HUES64 (cell line): ENCODE results near the gene PDK4. TPM values are rescaled to one million over a fixed set of nuclear protein-coding genes. Genes with fewer than 3 reads are reported as not detected.
A peak's percentile ranks its signal among the peaks of the same experiment; 100 is the strongest.

Experiments
- H3K27ac ChIP-seq: 2 replicates; pipeline ENCODE4 v1.7.0; 2013; ENCODE audit warnings: low read depth, low read length, inconsistent platforms
- H3K27me3 ChIP-seq: 2 replicates; pipeline ENCODE4 v1.6.1; 2013; ENCODE audit warnings: mild to moderate bottlenecking, low read length; ENCODE audit not compliant: insufficient read depth
- H3K36me3 ChIP-seq: 2 replicates; pipeline ENCODE4 v1.6.1; 2013; ENCODE audit warnings: mild to moderate bottlenecking, low read length; ENCODE audit not compliant: insufficient read depth
- H3K4me1 ChIP-seq: 2 replicates; pipeline ENCODE4 v1.6.1; 2013; ENCODE audit warnings: mild to moderate bottlenecking, low read length, moderate library complexity; ENCODE audit not compliant: insufficient read depth
- H3K4me3 ChIP-seq: 2 replicates; pipeline ENCODE4 v1.5.1; 2013; ENCODE audit warnings: mild to moderate bottlenecking, low read length, moderate library complexity
- H3K9ac ChIP-seq: 2 replicates; pipeline ENCODE4 v1.6.1; 2013; ENCODE audit warnings: mild to moderate bottlenecking, low read depth, low read length
- H3K9me3 ChIP-seq: 2 replicates; pipeline ENCODE4 v1.6.1; 2013; ENCODE audit warnings: low read depth, low read length; ENCODE audit not compliant: insufficient read depth
- WGBS: fragments of 150-250, 120-280 bp; methylation state at CpG from one replicate; pipeline ENCODE4 v1.1.7; 2013; ENCODE audit warnings: missing lambda C conversion rate; 5-methylcytosine and 5-hydroxymethylcytosine counted together
- polyA plus RNA-seq, 2 experiments: library from polyadenylated mRNA; stranded (reverse); fragments of 50-300 nt; gene quantifications; one replicate each; pipeline ENCODE4 v1.2.3, GENCODE V29; 2013

The PDK4 gene
- not detected for polyA plus RNA-seq (2013, experiment 1 of 2)
- not detected for polyA plus RNA-seq (2013, experiment 2 of 2)

DNA sequence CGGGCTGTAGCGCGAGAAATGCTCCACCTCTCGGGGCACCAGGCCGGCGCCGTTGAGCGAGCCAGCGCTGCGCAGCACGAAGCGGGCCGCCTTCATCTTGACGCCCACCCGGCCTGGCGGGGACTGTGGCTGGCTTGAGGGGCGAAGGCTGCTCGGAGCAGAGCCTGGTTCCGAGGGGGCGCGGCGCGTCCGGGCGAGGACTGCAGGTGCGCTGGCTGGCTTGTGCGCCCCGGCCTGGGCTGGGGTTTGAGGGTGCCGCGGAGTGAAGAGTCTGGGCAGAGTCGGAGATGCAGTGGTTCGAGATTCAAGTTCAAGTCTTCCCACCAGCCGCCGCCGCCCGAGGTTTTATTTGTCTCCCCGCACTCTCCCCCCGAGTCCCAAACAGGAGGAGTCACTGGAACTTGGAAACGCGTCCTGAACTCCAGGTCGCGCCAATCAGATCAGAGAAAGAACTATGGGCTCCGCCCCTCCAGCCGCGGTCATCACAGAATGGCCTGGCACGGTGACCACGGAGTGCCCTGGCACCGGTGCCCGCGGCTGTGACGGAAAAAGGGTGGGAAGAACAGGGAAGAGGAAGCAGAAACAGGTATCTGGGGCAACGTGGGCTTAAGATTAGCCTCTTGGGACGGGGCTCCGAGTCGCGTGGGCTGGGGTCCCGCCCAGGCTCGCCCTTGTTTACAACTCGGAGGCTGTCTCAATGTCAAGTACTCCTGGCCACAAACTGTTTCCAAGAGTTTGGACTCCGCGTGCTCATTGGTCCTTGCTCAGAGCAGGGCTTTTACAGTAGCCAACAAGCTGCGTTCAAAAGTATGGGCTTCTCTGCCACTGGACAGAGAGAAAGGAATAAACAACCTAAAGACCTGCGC lies at the start of gene PDK4:
PDK4 (minus strand) TSS at position 319 of the 866 bp plus-strand sequence; CDS start at position 96, 223 bp downstream.
- Histone ChIP-seq H3K9me3 (no peaks in the 10 kb centered on the region), H3K4me3 (peak within 1 kb of the TSS; percentile 72), H3K4me1 (no peaks in the 10 kb centered on the region), H3K27me3 (peaks cover 73% of the 10 kb centered on the region), H3K36me3 (no peaks in the 10 kb centered on the region), H3K27ac (no peak within 1 kb of the TSS), H3K9ac (no peak within 1 kb of the TSS)
- whole genome bisulfite sequencing = 2% methylated on average over 63 of the region's 63 CpGs

DNA sequence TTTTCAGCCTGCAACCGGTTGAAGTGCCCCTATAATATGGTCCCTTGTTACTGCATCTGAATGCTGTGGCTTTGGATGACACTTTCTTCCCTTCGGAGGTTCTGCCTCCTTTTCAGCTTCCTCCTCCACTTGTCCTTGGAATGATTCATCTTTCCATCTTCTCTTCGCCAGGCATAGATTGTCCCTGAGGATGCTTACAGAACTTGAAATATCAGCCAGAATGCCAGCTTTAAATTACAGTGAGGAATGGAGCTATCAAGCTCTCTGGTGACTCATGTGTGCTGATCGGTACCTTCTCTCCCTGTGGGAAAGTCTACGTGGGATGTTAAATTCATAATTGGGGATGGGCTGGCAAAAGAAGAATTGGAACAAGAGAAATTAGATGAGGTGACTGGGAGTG lies 45.9 kb upstream of the PDK4 start:
- 85% methylated on average over 5 of the region's 5 CpGs for WGBS
- H3K27ac ChIP-seq = no peak overlapping the region
- no peaks in the 10 kb centered on the region for H3K4me1 ChIP-seq
- no peaks in the 10 kb centered on the region for H3K27me3 ChIP-seq
- no peak overlapping the region for H3K4me3 ChIP-seq
- H3K9me3 ChIP-seq = no peaks in the 10 kb centered on the region
- H3K9ac ChIP-seq = no peak overlapping the region
- H3K36me3 ChIP-seq = no peaks in the 10 kb centered on the region

DNA sequence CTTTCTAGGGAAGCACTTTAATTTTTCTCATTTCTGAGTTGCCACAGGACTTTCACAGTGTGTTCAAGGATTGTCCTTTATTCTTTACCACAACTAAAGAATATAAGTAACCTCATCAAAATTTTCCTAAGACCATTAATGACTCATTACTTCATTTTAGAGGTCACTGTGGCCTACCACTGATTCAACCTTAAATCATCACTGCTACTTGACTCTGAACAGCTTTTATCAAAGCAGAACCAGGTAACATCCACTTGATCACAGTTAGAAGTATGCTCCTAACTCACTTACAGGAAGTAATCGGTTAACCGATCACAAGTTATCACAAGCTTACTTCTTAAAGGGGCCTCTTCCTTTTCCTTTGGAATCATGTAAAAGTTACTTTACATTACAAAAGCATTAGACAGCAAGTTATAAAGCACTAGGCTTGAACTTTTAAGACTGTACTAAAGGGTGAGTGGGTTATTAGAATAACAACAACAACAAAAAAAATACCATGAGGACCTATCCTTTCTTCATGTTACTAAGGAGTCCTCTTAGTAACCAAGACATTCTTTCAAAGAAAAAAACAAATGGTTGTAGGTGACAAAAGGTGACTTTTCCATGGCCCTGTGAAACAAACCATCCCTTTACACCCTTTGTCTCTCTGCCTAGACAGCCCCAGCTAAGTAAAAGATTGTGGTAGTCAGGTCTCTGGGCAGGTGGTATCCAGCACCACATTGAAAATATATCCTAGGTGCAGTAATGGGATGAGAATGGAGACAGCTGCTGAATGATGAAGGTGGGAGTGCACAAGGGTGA lies 40.0 kb upstream of the PDK4 start:
- H3K27me3 ChIP-seq = no peaks in the 10 kb centered on the region

DNA sequence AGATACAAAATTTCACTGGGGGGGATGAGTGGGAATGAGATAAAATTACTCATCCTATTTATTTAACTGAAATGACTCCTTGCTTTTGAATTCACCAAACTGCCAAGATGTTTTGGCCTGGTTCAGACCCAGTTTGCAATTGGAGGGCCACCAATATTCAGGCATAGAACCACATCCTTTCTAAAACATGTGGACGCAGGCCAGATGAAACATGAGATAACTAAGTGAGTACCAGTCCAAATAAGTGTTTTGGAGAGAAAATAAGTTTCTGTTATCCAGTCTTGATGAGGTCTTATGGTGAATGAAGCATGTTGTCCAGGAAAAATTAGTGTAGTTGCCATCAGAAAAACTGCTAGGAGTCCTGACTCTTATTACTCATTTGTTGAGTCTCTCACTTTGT lies 36.3 kb upstream of the PDK4 start:
- Histone ChIP-seq H3K4me1 (peaks cover 12% of the 10 kb centered on the region; the same call in 1 of the 2 replicates), H3K36me3 (no peaks in the 10 kb centered on the region), H3K4me3 (no peak overlapping the region), H3K9ac (no peak overlapping the region), H3K9me3 (no peaks in the 10 kb centered on the region), H3K27ac (no peak overlapping the region), H3K27me3 (no peaks in the 10 kb centered on the region)
- 67% methylated on average over 1 of the region's 1 CpG for WGBS

More for the DNA sequence above, 40.0 kb upstream of the PDK4 start:
- no peak overlapping the region for H3K4me3 ChIP-seq
- no peaks in the 10 kb centered on the region for H3K9me3 ChIP-seq
- no peak overlapping the region for H3K9ac ChIP-seq
- peaks cover 8% of the 10 kb centered on the region; the same call in 1 of the 2 replicates for H3K4me1 ChIP-seq
- H3K27ac ChIP-seq = no peak overlapping the region
- 48% methylated on average over 2 of the region's 2 CpGs for whole genome bisulfite sequencing
- H3K36me3 ChIP-seq = no peaks in the 10 kb centered on the region

DNA sequence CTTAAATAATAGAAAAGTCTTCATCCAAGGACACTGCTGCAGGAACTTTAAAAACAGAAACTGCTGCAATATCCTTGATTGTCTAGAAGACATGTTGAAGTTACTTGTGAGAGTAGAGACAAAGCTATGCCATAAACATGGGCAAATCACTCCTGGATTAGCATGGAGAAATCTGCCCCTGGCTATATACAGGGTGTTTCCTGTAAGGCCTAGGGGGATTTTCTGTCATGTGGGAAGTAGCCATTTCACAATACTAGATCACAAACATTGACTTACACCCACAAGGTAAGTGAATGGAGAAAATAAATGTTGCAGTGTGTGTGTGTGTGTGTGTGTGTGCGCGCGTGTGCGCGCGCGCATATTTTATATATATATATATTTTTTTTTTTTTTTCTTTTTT lies 35.2 kb upstream of the PDK4 start:
- Histone ChIP-seq H3K27ac (no peak overlapping the region), H3K36me3 (no peaks in the 10 kb centered on the region), H3K4me1 (peaks cover 10% of the 10 kb centered on the region; the same call in 1 of the 2 replicates), H3K9me3 (no peaks in the 10 kb centered on the region), H3K27me3 (no peaks in the 10 kb centered on the region), H3K4me3 (no peak overlapping the region), H3K9ac (no peak overlapping the region)
- no CpG with 5 or more reads among the region's 7 CpGs for WGBS

DNA sequence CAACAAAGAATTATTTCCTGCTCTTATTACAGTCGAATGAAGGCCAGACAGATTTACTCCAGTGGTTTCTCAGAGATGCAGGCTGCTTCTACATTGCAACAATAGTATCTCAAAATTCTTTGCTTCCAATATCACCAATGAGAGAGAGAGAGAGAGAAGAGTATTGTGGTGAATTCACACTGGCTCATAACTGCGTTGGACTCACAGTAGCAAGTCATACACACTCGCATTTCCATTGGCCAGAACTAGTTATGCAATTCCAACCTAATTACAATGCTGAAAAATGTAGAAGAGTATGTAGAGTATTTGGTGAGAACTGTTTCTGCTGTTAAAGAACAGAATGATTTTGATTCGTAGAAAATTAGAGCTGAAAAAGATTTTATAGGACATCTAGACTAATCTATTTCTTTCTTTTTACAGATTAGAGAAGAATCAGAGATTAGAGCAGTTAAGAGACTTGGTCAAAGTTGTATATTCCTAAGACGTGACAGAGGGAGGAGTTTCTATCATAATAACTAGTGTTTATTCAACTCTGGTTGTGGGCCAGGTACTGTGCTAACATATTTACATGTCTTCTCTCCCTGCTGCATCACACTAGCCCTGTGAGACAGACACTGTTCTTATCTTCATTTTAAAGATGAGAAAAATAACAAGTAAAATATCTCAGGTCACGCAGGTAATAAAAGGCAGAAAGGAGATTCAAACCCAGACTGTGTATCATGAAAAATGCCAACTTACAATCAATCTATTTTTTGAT lies 34.6 kb upstream of the PDK4 start:
- Histone ChIP-seq H3K27me3 (no peaks in the 10 kb centered on the region), H3K4me1 (peaks cover 4% of the 10 kb centered on the region; the same call in 1 of the 2 replicates), H3K27ac (no peak overlapping the region), H3K36me3 (no peaks in the 10 kb centered on the region), H3K9me3 (no peaks in the 10 kb centered on the region), H3K4me3 (no peak overlapping the region), H3K9ac (no peak overlapping the region)
- 76% methylated on average over 3 of the region's 6 CpGs for WGBS

DNA sequence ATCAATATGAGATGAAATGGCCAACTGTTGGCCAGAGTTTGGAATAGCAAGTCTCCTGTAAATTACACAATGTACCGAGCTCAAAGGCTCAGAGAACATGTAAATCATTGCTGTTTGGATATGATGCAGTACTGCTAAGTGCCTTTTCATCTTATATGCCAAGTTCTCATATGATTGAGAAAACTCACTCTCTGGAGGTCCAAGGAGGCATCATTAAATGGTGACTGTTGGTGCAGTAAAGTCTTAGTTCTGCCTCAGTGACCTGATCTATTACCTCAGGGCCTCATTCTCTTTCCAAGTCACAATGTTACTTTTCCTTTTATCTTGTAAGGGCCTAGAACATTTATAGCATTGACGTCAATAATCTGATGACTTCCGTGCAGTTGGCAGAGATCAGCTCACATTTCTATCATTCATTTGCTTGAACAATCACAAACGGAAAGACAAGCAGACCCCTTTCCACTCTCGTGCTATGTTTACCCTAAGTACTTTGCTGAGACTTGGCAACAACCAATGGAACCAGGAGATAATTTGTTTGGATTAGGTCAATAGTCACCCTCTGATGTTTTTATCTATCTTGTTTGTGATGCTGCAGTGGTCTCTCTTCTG lies 32.6 kb upstream of the PDK4 start:
- H3K4me1 ChIP-seq = peaks cover 4% of the 10 kb centered on the region; the same call in 1 of the 2 replicates
- H3K27me3 ChIP-seq = no peaks in the 10 kb centered on the region
- no peaks in the 10 kb centered on the region for H3K9me3 ChIP-seq
- H3K4me3 ChIP-seq = no peak overlapping the region
- H3K9ac ChIP-seq = no peak overlapping the region
- 88% methylated on average over 5 of the region's 5 CpGs for WGBS
- H3K27ac ChIP-seq = no peak overlapping the region
- no peaks in the 10 kb centered on the region for H3K36me3 ChIP-seq

DNA sequence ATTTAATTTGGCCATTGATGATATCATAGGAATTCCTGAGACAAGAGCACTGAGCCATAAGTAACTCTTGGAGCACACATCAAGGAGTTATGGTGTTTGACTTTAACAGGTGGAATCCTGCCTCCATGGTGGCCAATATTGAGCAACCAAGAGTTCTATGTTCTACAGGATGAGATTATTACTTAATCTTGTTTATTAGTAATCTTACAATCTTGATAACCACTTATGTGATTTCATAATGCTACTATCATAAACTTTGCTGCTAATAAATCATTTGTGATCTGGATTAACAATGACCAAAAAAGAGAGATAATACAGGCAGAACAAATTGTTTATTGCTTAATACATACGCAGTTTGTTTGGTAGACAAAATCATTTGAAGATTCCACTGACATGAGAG lies 27.5 kb upstream of the PDK4 start:
- Histone ChIP-seq H3K4me3 (no peak overlapping the region), H3K9ac (no peak overlapping the region), H3K4me1 (no peaks in the 10 kb centered on the region), H3K36me3 (no peaks in the 10 kb centered on the region), H3K27me3 (no peaks in the 10 kb centered on the region), H3K27ac (no peak overlapping the region), H3K9me3 (no peaks in the 10 kb centered on the region)
- WGBS = 67% methylated on average over 1 of the region's 1 CpG

DNA sequence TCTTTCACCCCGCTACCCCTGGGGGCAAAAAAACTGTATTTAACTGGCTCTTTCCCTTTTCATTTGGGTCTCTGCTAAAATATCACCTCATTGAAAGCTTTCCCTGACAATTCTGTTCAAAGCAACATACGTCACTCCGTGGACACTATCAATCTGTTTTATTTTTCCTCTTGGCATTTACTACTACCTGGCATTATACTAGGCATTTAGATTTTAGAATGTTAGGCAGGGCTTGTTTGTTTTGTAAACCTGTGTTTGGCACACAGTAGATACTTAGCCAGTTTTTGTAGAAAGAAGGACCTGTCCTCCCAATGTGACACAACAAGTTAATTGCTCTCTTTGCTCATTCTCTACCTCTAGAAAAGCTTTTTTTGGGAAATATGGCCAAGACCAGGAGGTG lies 26.5 kb upstream of the PDK4 start:
- no peaks in the 10 kb centered on the region for H3K27me3 ChIP-seq

DNA sequence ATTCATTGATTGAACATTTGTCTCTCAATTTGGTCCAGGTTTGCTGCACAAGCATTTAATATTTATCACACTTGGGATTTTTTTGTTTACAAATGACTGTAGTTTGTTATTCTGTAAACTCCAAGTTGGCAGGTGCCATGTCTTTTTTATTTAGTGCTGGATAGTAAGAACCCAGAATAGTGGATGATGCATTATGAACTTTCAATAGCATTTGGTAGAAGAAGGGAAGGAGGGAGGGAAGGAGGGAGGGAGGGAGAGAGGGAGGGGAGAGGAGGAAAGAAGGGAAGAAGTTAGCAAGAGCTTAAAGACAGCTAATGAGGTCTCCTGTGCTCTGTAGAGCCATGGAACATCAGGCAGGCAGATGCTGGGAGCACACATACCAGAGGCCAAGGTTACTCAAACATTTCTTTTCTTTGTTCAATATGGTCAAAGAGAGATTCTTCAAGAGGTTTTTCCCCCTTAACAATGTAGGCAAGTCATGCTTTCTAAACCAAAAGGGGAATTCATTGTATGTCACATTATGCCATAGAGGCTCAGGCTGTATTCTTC lies 25.8 kb upstream of the PDK4 start:
- no peak overlapping the region for H3K4me3 ChIP-seq
- no peaks in the 10 kb centered on the region for H3K27me3 ChIP-seq
- H3K27ac ChIP-seq = no peak overlapping the region
- H3K36me3 ChIP-seq = no peaks in the 10 kb centered on the region
- no peak overlapping the region for H3K9ac ChIP-seq
- no peaks in the 10 kb centered on the region for H3K9me3 ChIP-seq
- no peaks in the 10 kb centered on the region for H3K4me1 ChIP-seq

More for the DNA sequence above, 26.5 kb upstream of the PDK4 start:
- H3K36me3 ChIP-seq = no peaks in the 10 kb centered on the region
- no peak overlapping the region for H3K27ac ChIP-seq
- 96% methylated on average over 3 of the region's 3 CpGs for WGBS
- no peaks in the 10 kb centered on the region for H3K9me3 ChIP-seq
- no peak overlapping the region for H3K4me3 ChIP-seq
- H3K4me1 ChIP-seq = no peaks in the 10 kb centered on the region
- H3K9ac ChIP-seq = no peak overlapping the region
